Fibroblast of skin of left quadriceps (primary cell): ENCODE measurements around the gene TBRG4.
"Not testable (repeated sequence)": the region's sequence is repeated elsewhere in the genome, so short reads cannot be mapped to it uniquely, and the experiment has no call there.

Source experiments
- DNase-seq, 2 experiments: peaks; one replicate each; pipeline ENCODE4 v3.0.0-alpha.2; 2013; ENCODE audit warnings: low read depth in 2 of 2

TBRG4 gene

DNA sequence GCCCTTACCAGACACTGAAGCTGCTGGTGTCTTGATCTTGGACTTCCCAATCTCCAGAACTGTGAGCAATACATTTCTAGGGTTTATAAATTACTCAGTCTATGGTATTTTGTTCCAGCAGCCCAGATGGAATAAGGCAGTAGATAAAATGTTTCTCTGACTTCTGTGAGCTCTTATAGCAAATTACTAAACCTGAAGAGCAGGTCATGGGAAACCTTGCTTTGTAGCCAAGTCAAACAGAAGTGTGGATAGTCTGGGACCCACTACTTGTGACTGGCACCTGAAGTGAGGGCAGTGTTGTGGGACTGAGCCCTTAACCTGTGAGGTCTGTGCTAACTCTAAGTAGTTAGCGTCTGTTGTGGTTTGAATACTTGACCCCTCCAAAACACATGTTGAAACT lies 4.6 kb upstream of the TBRG4 start:
- DNase-seq = no peak

DNA sequence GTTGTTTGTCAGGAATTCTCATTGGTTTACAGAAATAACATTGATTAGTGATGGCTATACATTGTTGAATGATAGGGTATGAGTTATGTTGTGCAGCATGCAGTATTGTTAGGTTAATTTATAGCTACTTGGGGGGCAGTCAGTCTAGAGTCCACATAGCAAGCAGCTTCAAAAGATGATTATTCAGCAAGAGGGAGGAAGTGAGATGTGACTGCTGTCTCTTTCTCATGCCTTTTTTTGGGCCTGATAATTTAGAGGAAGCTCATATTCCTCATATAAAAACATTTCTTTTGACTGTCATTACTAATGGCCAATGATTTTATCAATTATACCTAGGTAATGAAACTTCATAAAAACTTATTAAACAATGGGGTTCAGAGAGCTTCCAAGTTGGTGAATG lies 3.4 kb upstream of the TBRG4 start:
- DNase-seq = no peak

DNA sequence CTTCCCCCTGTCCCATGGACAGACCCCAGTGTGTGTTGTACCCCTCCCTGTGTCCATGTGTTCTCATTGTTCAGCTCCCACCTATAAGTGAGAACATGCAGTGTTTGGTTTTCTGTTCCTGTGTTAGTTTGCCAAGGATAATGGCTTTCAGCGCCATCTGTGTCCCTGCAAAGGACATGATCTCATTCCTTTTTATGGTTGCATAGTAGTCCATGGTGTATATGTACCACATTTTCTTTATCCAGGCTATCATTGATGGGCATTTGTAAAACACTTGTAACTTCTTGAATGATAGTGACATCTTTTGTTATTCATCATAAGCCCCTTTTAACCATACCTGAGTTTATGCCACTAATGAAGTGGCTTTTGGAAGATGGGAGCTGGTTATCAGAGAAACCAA lies 2.8 kb upstream of the TBRG4 start:
- DNase-seq = not testable (repeated sequence)

DNA sequence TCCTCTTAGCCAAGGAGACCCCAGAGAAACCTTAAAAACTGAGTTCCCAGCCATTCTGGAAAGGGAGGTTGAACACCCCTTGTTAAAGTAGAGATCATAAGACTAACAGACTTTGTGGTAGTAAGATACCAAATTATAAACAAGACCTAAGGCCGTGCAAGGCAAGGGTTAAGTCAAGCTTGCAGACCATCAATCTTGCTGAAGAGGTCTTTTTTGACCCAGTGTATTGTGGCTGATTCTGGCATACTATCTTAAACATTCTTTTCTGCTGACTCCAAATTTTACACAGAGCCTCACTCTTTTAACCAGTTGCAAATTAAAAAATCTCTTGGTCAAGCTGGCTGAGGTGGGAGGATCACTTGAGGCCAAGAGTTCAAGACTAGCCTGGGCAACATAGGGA lies 1.2 kb upstream of the TBRG4 start:
- DNase-seq = no peak

DNA sequence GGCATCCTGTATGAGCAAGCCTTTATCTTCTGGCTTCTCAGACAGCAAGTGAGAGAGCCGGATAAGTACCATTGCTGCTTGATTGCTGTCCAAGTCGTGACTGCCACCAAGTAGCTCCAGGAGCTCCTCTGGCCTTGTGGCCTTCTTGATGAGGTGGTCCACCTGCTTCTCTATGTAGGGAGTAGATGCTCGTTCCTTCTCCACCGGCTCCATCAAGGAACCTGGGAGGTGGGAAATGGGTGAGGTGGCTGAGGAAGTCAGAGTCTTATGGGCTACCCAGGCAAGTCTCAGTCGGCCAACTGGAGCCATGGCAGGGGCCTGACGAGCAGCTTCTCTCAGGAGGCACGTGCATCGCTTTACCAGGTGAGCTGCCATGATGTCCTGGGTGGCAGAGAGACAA lies 2.6 kb downstream of the TBRG4 start:
- no peak for DNase-seq

DNA sequence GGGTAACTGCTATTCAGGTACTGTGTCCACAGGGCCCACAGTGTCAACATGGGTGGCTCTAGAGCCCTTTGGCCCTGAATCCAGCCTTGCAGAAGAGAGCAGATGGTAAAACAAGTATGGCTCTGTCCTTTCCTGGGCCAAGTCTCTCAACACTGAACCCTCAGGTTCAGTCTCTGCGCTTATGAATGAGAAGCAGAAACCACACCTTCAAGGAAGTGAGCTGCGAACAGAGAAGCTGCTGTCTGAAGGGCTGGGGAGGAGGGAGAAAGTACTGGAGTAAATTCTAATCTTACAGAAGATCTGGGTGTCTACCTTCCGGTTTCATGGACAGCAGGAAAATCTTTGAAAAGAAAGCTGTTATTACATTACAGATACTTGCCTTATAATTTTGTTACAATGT lies 4.1 kb downstream of the TBRG4 start:
- no peak for DNase-seq

DNA sequence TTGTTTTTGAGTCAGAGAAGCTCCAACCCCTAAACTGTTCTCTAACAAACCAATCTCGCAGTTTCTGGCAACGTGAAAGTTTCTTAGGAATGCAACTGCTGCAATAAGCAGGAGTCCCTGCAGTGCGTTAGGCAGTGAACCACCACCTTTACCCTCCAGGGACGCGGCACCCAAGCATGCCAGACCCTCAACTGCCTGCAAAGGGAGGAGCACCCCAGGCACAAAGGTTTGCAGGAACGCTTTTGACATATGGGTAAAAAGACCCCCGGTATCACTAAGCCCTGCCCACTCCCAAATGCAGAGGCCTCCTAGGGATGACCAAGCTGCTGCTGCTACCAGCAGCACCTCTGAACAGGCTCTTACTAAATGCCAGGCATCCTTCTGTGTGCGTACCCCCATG lies 4.7 kb downstream of the TBRG4 start:
- no peak for DNase-seq

DNA sequence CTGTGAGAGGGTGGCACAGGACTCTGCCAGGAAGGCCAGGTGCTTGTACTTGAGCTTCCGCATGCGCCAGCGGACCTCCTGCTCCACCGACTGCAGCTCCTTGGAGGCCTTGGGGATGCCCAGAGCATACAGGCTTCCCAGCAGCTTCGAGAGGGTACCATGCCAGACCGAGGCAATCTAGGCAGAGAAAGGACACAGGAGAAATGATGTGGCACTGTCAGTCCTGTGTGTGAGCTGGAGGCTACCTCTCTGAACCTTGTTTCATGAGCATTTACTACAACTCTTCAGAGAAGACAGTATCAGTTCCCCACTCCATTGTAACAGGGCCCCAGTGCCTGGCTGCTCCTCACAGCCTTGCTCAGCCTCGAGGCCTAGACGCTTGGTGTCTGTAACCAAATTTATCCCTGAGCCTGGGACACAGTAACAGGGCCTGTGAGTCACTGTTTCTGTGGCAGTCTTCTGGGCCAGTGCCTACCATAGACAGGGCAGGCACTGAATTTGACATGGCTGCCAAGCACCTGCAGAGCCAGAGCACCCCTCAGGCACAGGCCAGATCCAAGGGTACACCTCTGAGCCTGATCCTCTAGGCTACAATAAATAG lies 5.8 kb downstream of the TBRG4 start:
- no peak for DNase-seq

DNA sequence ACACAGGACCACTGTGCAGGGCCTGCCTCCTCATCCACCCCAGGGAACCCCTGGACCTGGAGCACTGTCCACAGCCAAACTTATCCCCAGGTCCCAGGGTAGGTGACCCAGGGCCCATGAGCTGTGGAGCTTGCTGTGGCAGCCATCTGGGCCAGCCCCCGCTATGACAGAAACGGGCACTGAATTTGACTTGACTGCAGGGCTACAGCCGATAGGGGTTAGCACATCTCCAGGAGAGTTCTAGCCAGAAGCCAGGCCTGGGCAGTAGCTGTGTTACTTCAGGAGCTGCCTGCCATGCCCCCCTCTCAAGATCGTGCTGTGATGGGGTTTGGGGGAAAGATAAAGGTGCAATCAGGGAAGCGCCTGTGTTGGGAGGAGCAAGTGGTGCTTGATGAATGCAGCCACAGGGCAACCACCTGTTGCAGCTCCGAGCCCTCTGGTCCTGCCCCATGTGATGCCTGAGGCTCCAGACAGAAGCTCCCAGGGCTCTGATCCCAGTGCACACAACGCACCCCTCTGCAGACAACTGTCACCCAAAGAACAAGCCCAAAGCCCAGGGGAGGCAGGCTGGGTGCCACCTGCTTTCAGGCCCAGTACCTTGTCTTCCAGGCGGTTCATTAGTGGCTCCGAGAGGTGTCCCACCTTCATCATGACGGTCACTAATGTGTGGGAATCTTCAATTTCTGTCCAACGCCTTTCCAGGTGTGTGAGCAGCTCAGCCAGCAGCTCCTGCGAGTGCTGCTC lies 6.5 kb downstream of the TBRG4 start:
- DNase-seq = no peak

DNA sequence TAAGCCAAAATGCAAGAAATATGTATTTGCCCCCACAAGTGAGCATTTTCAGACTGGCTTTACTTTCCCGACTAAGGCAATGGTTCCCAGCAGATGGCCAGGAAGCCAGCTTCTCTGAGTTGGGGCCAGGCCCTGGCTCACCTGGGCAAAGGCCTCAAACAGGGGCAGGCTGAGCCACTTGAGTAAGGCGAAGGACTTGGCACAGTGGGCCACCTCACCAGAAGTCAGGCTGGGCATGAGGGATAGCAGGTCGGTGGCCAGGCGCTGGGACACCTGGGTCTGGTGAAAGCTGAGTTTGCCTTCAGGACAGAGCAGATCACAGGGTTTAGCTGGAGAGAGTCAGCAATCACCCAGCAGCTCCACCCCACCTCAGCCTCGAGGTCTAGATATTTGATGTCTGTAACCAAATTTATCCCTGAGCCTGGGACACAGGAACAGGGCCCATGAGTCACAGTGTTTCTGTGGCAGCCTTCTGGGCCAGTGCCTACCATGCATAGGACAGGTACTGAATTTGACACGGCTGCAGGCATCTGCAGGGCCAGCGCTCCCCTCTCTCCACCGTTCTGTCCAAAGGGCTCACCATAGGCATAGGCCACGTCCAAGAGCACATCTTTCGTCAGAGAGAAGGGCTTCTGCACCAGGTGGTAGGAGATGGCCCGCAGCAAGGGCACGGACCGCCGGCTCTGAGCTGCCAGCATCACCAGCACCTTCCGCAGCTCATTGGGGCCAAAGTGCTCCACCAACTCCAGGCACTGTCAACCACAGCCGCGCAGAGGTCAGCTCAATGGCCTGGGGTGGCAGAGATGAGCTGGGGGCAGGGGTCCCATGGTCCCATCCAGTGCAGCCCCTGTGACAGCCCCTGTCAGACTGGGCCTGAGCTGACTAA lies 7.3 kb downstream of the TBRG4 start:
- no peak for DNase-seq

DNA sequence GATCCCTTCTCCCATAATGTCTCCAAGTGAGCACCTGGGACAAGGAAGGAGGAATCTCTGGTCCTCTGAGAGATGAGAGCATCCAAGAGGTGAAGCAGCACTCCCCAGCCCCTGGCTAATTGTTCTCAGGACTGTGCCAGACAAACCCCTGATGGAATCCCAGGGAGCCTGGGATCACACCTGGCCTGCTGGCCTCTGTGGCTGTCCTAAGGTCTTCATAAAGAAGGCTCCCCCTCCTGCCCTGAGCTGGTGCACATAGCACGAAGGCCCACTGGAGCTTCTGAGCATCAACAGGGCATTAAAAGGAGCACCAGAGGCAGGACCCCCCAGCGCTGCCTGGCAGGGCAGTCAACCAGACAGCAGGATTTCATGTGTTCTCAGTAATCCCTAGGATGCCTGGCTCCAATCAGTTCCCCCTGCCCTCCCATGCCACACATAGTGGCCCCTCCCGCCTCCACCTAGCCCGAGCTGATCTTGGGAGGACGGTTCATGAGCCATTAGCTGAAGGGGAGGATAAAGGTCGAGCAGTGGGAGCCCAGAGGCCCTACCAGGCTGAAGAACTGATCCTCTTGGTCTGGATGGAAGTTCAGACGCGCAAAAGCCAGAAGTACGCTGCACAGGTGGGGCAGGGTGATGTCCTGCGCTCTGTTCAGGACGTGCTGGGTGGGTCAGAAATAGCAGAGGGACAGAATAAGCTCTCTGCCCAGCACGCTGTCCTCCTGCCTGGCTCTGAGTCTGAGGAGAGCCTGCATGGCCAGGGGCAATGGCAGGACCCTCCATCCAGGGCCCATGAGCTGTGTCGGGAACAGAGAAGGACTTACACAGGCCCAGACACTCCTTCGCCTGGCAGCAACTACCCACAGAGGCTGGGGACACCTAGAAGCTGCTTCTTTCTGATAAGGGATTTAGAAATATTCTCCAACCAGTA lies 8.4 kb downstream of the TBRG4 start:
- no peak for DNase-seq

DNA sequence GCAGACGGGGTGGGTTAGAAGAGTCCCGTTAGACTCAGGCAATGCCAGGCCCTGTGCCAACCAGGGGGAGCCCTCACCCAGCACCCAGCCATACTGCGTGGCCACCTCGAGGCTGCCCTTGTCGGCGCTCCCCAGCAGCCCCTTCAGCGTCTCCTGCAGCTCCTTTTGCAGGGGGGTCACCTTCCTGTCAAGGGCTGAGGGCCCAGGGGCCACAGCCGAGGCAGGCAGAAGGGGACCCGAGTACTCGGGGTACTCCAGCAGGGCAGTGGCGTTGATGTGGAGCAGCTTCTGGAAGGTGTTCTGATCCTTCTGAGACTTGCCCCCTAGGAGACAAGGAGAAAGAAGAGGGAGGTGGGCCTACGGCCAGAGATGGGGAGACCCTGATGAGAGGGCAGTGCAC lies 9.7 kb downstream of the TBRG4 start:
- no peak for DNase-seq

DNA sequence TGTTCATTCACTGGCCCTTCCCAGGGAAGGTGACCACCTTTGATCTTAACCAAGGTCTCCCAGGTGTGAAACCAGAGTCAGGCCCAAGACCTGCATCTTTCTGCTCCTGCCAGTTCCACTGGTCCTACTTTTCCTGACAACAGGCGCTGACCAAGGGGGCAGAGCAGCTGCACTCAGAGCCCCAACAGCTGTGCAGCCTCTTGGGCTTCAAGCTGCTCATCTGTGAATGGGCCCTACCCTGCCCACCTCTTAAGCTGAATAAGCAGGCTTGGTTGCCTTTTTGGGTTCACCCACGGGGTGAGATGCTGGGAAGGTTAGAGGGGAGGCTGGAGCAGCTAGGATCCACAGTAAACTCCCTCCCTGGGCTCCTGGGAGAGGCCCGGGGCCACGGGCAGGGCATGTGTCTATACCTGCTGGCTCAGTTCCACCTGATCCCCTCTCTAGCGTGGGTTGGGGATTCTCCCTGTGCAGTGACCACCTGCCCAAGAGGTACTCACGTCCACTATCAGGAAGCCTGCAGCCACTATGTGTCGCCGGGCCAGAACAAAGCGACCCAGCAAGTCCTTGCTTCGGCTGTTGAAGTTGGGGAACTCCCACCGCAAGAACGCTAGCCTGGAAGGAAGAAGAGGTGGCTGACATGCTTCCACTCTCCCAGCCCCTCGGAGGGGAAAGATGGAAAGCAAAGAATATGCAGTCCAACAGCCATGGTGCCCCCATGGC lies 10.6 kb downstream of the TBRG4 start:
- no peak for DNase-seq

DNA sequence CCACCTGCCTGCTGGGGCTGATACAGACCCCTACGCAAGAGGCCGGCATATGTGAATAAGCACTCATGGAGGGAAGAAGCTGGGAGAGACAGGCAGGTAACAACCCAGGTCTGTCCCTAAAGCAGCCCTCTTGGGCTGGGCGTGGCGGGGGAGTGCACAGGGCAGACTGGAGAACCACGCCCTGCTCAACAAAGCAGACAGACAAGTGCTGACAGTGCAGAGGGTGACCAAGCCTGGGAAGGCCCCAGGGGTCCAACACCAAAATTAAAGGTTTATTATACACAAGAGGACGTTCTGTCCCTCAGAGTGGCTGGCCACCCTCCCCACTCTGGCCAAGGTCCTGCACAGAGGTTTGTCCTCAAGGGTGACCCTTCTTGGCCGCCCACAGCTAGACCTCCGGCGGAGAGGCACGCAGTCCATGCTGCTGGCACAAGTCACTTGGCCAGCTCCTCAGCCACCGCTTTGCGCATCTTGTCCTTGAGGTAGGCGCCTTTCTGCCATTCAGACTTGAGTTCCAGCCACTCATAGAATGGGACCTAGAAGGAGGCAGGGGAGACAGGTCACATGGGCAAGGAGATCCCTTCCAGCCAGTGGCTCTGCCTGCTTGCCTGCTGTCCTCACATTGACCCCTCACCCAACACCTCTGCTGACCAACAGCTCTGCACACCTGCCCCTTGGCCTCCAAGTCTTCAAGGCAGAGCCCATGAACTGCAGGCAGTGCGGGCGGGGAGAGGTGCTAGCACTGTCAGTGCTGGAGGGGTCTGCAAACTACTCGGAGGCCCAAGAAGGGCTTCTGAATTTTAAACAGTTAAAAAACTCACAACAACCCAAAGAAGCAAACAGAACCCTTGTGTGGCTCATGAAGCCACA lies 11.4 kb downstream of the TBRG4 start:
- DNase-seq = no peak

DNA sequence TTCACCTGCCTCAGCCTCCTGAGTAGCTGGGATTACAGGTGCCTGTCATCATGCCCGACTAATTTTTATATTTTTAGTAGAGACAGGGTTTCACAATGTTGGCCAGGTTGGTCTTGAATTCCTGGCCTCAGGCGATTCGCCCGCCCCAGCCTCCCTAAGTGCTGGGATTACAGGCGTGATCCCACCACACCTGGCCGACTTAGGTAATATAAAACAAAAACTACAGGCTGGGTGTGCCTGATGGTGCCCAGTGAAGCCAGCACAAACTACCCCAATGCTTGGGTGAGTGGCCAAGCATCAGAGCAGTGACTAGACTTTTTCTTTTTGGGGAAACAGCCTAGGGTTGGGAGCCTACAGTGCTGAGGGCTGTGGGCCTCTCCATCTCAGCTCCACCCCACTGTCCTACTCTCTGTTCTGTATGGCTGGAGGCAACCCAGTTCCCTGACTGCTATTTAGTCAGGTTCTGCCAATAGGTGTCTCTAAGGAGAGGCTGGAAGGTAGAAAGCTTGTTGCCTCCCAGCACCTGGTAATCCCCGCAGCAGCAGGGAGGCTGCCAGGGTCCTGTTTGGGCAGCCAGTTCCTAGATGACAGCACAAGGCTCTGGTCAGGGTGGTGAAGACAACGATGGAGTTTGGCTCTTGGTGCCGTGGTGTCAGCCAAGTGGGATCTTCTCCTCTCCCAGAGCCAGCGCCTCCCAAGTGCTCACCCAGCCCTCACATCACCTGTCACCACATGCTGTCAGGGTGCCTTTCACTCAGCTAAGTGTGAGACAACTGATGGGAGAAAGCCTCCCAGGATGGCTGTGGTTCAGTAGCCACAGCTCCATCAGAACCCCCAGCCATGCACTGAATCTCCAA lies 12.3 kb downstream of the TBRG4 start:
- no peak for DNase-seq

DNA sequence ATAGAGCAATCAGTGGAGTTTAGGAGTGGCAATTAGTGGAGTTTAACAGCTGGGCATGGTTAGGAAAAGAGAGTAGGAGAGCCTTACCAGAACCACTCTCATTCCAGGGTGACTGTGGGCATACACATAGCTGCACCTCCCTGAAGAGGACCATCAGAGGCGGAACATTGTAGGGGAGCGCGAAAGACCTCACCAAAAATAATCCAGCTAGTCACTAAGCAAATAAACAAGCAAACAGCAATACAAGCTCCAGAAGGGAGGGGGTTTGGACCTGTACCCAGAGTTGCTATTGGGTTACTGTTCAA lies 18.6 kb downstream of the TBRG4 start:
- DNase-seq = no peak

DNA sequence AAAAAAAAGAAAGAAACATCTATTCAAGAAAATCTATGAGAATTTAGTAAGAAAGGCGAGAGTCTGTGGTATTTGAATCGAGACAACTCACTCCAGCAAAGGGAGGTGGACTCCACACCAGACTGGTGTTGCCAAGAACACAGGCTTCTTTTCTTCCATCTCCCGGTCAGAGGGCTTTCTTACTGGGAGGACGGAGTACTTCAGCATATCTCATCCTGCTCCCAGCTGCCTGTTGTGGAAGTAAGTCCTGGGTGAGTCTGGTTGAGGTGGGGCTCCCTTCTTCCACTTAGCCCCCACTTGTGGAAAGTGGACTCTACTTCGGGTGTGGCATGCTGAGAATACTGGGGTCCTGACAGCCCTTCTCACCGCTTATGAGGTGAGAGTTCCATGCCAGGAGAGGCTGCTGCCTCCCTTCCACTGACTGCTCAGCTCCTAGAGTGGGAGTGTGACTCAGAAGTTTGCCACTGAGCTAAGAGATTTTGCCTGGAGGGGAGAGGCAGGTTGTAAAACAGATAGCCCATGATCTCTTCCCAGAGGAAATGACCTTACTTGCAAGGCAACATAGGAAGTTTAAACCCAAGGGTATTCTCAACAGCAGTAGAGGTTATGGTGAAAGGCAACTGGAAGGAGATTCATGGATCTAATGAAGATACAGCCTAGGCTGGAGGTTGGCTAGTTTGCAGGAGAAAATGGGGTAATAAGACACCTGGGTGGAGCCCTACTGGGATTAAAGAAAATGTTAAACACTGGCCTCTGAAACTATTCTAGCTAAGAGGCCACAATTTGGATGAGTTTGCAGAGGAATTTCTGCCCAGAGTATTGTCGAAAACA lies 19.2 kb downstream of the TBRG4 start:
- DNase-seq = no peak

DNA sequence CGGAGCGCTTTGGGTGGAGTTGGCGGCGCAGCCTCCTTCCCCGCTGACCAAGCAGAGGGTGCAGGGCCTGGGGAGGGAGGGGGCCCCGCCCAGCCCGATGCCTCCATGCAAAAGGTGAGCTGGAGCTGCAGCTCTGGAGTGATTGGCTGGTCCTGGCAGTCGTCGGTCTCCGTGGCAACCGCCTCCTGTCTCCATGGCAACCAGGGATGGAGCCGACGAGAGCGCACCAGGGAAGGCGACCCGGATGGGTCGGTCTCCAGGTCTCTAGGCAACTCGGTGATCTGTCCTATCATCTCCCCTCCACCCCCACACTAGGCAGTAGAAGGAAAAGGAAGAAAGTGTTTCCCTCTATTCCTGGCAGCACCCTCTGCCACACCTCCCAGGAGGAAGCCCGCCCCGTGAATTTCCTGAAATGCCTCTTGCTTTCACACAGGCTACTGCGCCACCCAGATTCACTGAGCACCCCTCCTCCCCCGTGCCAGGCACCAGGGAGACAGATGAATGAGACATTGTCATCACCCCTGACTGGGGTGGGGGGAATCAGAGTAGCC lies 22.1 kb downstream of the TBRG4 start:
- peak; percentile 20 to 32 for DNase-seq
